Neural cell (in vitro differentiated cells): Measurements from ENCODE around the gene C16orf96. TPM values are rescaled to one million over a fixed set of nuclear protein-coding genes. Genes with fewer than 3 reads are reported as not detected.

Experiments
- H2AFZ ChIP-seq: fragments of 200-600, 300-800 bp; sonication (generic), shearing (Covaris generic); 2 replicates; pipeline ENCODE4 v1.6.0; 2014; ENCODE audit warnings: low read depth, mild to moderate bottlenecking, antibody characterized with exemption, low read length, moderate library complexity
- H3F3A ChIP-seq: fragments of 200-600 bp; shearing (Covaris generic); 2 replicates; pipeline ENCODE4 v1.6.1; 2016; ENCODE audit warnings: mild to moderate bottlenecking, moderate library complexity, mixed read lengths, antibody characterized with exemption, low read length; ENCODE audit not compliant: insufficient read depth, poor library complexity, severe bottlenecking
- H3K27ac ChIP-seq: fragments of 200-600, 300-800 bp; sonication (generic), shearing (Covaris generic); 2 replicates; pipeline ENCODE4 v1.5.1; 2014; ENCODE audit warnings: mild to moderate bottlenecking, low read length, moderate library complexity
- H3K27me3 ChIP-seq: fragments of 300-800, 200-600 bp; sonication (generic), shearing (Covaris generic); 2 replicates; pipeline ENCODE4 v1.6.0; 2014; ENCODE audit warnings: mild to moderate bottlenecking, low read depth, low read length, moderate library complexity; ENCODE audit not compliant: insufficient read depth
- H3K36me3 ChIP-seq: fragments of 300-800, 200-600 bp; sonication (generic), shearing (Covaris generic); 2 replicates; pipeline ENCODE4 v1.5.1; 2014; ENCODE audit warnings: mild to moderate bottlenecking, antibody characterized with exemption, low read length, moderate library complexity; ENCODE audit not compliant: insufficient read depth
- H3K4me2 ChIP-seq: fragments of 300-800, 200-600 bp; sonication (generic), shearing (Covaris generic); 2 replicates; pipeline ENCODE4 v1.6.0; 2014; ENCODE audit warnings: mild to moderate bottlenecking, low read length
- H3K4me3 ChIP-seq: fragments of 300-800, 200-600 bp; sonication (generic), shearing (Covaris generic); 2 replicates; pipeline ENCODE4 v1.5.1; 2014; ENCODE audit warnings: mild to moderate bottlenecking, low read length, moderate library complexity
- H3K79me2 ChIP-seq: fragments of 200-600 bp; shearing (Covaris generic); replicated peaks from 2 replicates; pipeline ENCODE4 v1.6.0; 2014; ENCODE audit warnings: mild to moderate bottlenecking, low read length, moderate library complexity; ENCODE audit not compliant: insufficient read depth
- H3K9ac ChIP-seq: fragments of 300-800, 200-600 bp; sonication (generic), shearing (Covaris generic); 2 replicates; pipeline ENCODE4 v1.6.1; 2016; ENCODE audit warnings: mild to moderate bottlenecking, low read length, mixed read lengths
- H3K9me2 ChIP-seq: fragments of 200-600 bp; shearing (Covaris generic); 2 replicates; pipeline ENCODE4 v1.6.1; 2016; ENCODE audit warnings: mild to moderate bottlenecking, low read length, mixed read lengths; ENCODE audit not compliant: insufficient read depth
- H3K9me3 ChIP-seq: fragments of 200-600, 300-800 bp; sonication (generic), shearing (Covaris generic); 2 replicates; pipeline ENCODE4 v1.6.1; 2016; ENCODE audit warnings: mild to moderate bottlenecking, mixed run types, low read length, moderate library complexity, mixed read lengths
- H4K20me1 ChIP-seq: fragments of 200-600 bp; shearing (Covaris generic); 2 replicates; pipeline ENCODE4 v1.6.1; 2016; ENCODE audit warnings: mild to moderate bottlenecking, mixed run types; ENCODE audit not compliant: insufficient read depth
- CTCF ChIP-seq: fragments of 450-650 bp; IDR thresholded peaks from 2 replicates; pipeline ENCODE4 v1.5.1; 2014; ENCODE audit warnings: antibody characterized with exemption, mild to moderate bottlenecking, moderate library complexity; ENCODE audit not compliant: poor library complexity, severe bottlenecking
- EP300 ChIP-seq: fragments of 450-650 bp; conservative IDR thresholded peaks from 2 replicates; pipeline ENCODE4 v1.6.1; 2014; ENCODE audit warnings: antibody characterized with exemption, mild to moderate bottlenecking, moderate library complexity; ENCODE audit not compliant: poor library complexity, severe bottlenecking
- EZH2 ChIP-seq: fragments of 200-600, 300-800 bp; shearing (Covaris generic), sonication (generic); IDR thresholded peaks from 2 replicates; pipeline ENCODE4 v1.6.1; 2014; ENCODE audit warnings: antibody characterized with exemption, low read length, borderline replicate concordance, mild to moderate bottlenecking; ENCODE audit not compliant: insufficient read depth, poor library complexity, severe bottlenecking
- MXI1 ChIP-seq: fragments of 450-650 bp; conservative IDR thresholded peaks from 2 replicates; pipeline ENCODE4 v1.6.1; 2014; ENCODE audit warnings: antibody characterized with exemption, mild to moderate bottlenecking; ENCODE audit not compliant: poor library complexity, severe bottlenecking
- POLR2AphosphoS5 ChIP-seq: IDR thresholded peaks from 2 replicates; pipeline ENCODE4 v1.6.1; 2012
- RAD21 ChIP-seq: fragments of 450-650 bp; conservative IDR thresholded peaks from 2 replicates; pipeline ENCODE4 v1.6.1; 2014; ENCODE audit warnings: antibody characterized with exemption, mild to moderate bottlenecking, moderate library complexity
- REST ChIP-seq: IDR thresholded peaks from 2 replicates; pipeline ENCODE4 v1.6.1; 2012; ENCODE audit warnings: borderline replicate concordance
- SMC3 ChIP-seq: fragments of 450-650 bp; conservative IDR thresholded peaks from 2 replicates; pipeline ENCODE4 v1.6.1; 2014; ENCODE audit warnings: antibody characterized with exemption, mild to moderate bottlenecking, moderate library complexity; ENCODE audit not compliant: poor library complexity
- TAF1 ChIP-seq: IDR thresholded peaks from 2 replicates; pipeline ENCODE4 v1.6.1; 2012; ENCODE audit warnings: low read depth
- polyA plus RNA-seq: library from polyadenylated mRNA; depleted of rRNA; stranded (reverse); fragments of >200 nt; gene quantifications from 2 replicates; pipeline ENCODE4 v1.2.3, GENCODE V29; 2014

The C16orf96 gene
- polyA plus RNA-seq, 1 donor from 2014 or later = 0.21 TPM

GRCh38 chr16:4510747-4511426 is 45.3 kb upstream of the C16orf96 start:
- H2AFZ ChIP-seq = no peak overlapping the region
- no peaks in the 10 kb centered on the region for H3K27me3 ChIP-seq
- H3K9me2 ChIP-seq = no peaks in the 10 kb centered on the region
- H3F3A ChIP-seq = no peaks in the 10 kb centered on the region
- no peak overlapping the region for H3K9ac ChIP-seq
- H3K4me2 ChIP-seq = no peak overlapping the region
- TF ChIP-seq MXI1 (no peak), EZH2 (no peak), RAD21 (no peak), SMC3 (no peak), REST (no peak), TAF1 (no peak), EP300 (no peak), CTCF (no peak), POLR2AphosphoS5 (no peak)
- no peak overlapping the region for H3K4me3 ChIP-seq
- H3K36me3 ChIP-seq = no peaks in the 10 kb centered on the region
- H4K20me1 ChIP-seq = no peaks in the 10 kb centered on the region
- no peaks in the 10 kb centered on the region for H3K79me2 ChIP-seq
- no peak overlapping the region for H3K27ac ChIP-seq
- no peaks in the 10 kb centered on the region for H3K9me3 ChIP-seq

DNA sequence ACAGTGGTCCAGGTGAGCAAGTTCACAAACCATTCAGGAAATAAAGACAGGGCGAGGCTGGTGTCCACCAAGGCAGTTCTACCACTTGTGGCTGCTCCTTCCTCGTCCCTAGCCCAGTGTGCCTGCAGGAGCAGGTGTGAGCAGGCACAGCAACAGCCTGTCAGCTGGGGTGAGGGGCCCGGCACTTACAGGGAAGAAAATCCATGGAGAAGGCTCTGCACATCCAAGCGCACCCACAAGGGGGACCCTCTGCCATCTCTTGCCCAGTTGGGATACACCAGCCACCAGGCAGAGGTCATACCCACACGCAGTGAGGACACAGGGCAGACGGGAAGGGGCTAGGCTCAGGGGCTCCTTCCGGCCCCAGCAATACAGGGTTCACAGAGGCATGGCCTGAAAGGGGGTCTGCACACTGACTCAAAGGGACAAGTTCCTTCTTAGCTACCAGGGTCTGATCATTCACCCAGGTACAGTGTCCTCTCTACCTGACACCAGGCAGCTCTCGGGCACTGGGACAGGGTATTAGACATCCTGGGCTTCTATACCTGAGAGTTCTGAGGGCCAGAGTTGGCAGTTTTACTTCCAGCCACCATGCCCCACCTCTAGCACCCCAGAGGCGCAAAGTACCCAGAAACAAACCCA is 44.6 kb upstream of the C16orf96 start:
- H3K9me3 ChIP-seq = no peaks in the 10 kb centered on the region
- no peaks in the 10 kb centered on the region for H3F3A ChIP-seq
- no peak overlapping the region for H3K4me3 ChIP-seq
- no peaks in the 10 kb centered on the region for H3K27me3 ChIP-seq
- H3K4me2 ChIP-seq = no peak overlapping the region
- H3K27ac ChIP-seq = no peak overlapping the region
- no peaks in the 10 kb centered on the region for H4K20me1 ChIP-seq
- no peak overlapping the region for H2AFZ ChIP-seq
- no peaks in the 10 kb centered on the region for H3K9me2 ChIP-seq
- TF ChIP-seq EZH2 (no peak), SMC3 (peak; percentile 56), RAD21 (peak; percentile 49), CTCF (peak; percentile 56)
- H3K79me2 ChIP-seq = no peaks in the 10 kb centered on the region
- H3K36me3 ChIP-seq = no peaks in the 10 kb centered on the region
- no peak overlapping the region for H3K9ac ChIP-seq
